ENCODE measurements around the gene IRF6. TPM values are rescaled to one million over a fixed set of nuclear protein-coding genes. Genes with fewer than 3 reads are reported as not detected.

Gene IRF6
- total and polyA plus RNA-seq, 2 donors (not counting 1 experiment from before 2014, with no cell fraction given): 0.18 to 1.1 TPM

DNA sequence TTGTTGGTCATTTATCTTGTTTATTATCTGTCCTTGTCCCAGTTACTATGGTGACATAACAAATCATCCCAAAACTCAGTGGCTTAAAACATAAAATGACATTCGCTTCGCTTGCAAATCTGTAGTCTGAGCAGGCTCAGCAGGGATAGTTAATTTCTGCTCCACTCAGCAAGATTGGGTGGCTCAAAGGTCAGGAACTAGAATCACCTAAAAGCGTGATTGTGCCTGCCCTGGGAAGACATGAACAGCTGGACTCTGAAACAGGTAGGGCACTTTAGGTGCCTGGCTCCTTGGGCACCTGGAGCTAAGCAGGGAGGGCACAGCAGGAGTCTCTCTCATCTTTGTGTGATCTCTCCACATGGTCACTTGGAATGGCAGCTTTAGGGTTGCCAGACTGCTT lies 64.7 kb downstream of the IRF6 start:
- Histone ChIP-seq H3K27ac (ENCODE audit: low read length in 2 of 2) (no peak overlapping the region), H3K4me2 (replicated peaks; ENCODE audit: low read depth, low read length, poor library complexity, severe bottlenecking) (no peak overlapping the region), H3K79me2 (ENCODE audit: control insufficient read depth, insufficient read depth, low read length) (no peaks in the 10 kb centered on the region), H3K4me3 (ENCODE audit: control extremely low read depth in 1 of 5, extremely low read depth in 1 of 5, insufficient read depth in 1 of 5, low read depth in 2 of 5, low read length in 4 of 5) (no peak overlapping the region), H3K27me3 (replicated peaks in 1 of 4; ENCODE audit: control extremely low read depth in 1 of 4, control insufficient read depth in 3 of 4, insufficient read depth in 4 of 4, low read length in 3 of 4) (no peaks in the 10 kb centered on the region), H2AFZ (ENCODE audit: insufficient read depth, low read depth, low read length, poor library complexity, severe bottlenecking) (no peak overlapping the region), H3K36me3 (replicated peaks in 1 of 2; ENCODE audit: control extremely low read depth in 1 of 2, control insufficient read depth in 1 of 2, extremely low read depth in 1 of 2, insufficient read depth in 2 of 2, low read length in 1 of 2) (no peaks in the 10 kb centered on the region), H3K4me1 (ENCODE audit: control insufficient read depth in 2 of 2, insufficient read depth in 2 of 2, low read length in 2 of 2) (no peaks in the 10 kb centered on the region), H3K9me3 (ENCODE audit: control extremely low read depth in 1 of 3, control insufficient read depth in 2 of 3, insufficient read depth in 1 of 3, low read length in 2 of 3) (no peaks in the 10 kb centered on the region), H4K20me1 (ENCODE audit: control insufficient read depth, insufficient read depth, low read length, poor library complexity, severe bottlenecking) (no peaks in the 10 kb centered on the region), H3K9ac (ENCODE audit: low read length) (no peak overlapping the region)
- Mint-ChIP-seq H3K9me3 (ENCODE audit: insufficient read depth) (no peaks in the 10 kb centered on the region), H3K4me3 (no peak overlapping the region), H3K4me1 (no peaks in the 10 kb centered on the region), H3K27me3 (no peaks in the 10 kb centered on the region), H3K27ac (no peak overlapping the region)
- ATAC-seq (ENCODE audit: low read depth): no peak
- CTCF ChIA-PET: no interaction called here
- POLR2A ChIA-PET: no interaction called here
- DNase-seq: no peak
- intact Hi-C loops (cut with micrococcal nuclease): no loop called here
- 97% methylated on average over 3 of the region's 3 CpGs for WGBS (ENCODE audit: insufficient coverage)
- TF ChIP-seq EZH2 (IDR thresholded peaks at IDR 0.05; ENCODE audit: borderline replicate concordance, insufficient read depth, low read depth, low read length, poor library complexity, severe bottlenecking) (no peak), CTCF (IDR thresholded peaks at IDR 0.05) (no peak)

GRCh38 chr1:209738270-209738669 lies 67.7 kb downstream of the IRF6 start:
- H3K4me1 ChIP-seq (ENCODE audit: control insufficient read depth in 2 of 2, insufficient read depth in 2 of 2, low read length in 2 of 2): no peaks in the 10 kb centered on the region
- no peaks in the 10 kb centered on the region for H3K9me3 ChIP-seq (ENCODE audit: control extremely low read depth in 1 of 3, control insufficient read depth in 2 of 3, insufficient read depth in 1 of 3, low read length in 2 of 3)
- H3K9ac ChIP-seq (ENCODE audit: low read length): no peak overlapping the region
- Mint-ChIP-seq H3K4me1 (no peaks in the 10 kb centered on the region), H3K27me3 (no peaks in the 10 kb centered on the region), H3K9me3 (ENCODE audit: insufficient read depth) (no peaks in the 10 kb centered on the region), H3K4me3 (no peak overlapping the region), H3K27ac (no peak overlapping the region)
- DNase-seq (no peak), ATAC-seq (ENCODE audit: low read depth) (no peak)
- no peak overlapping the region for H3K4me3 ChIP-seq (ENCODE audit: control extremely low read depth in 1 of 5, extremely low read depth in 1 of 5, insufficient read depth in 1 of 5, low read depth in 2 of 5, low read length in 4 of 5)
- no peak overlapping the region for H3K27ac ChIP-seq (ENCODE audit: low read length in 2 of 2)
- H3K79me2 ChIP-seq (ENCODE audit: control insufficient read depth, insufficient read depth, low read length): no peaks in the 10 kb centered on the region
- WGBS (ENCODE audit: insufficient coverage): no CpG with 5 or more reads among the region's 1 CpG
- peaks cover 0 to 3% (median 0%) of the 10 kb centered on the region in 4 experiments for H3K27me3 ChIP-seq (replicated peaks in 1 of 4; ENCODE audit: control extremely low read depth in 1 of 4, control insufficient read depth in 3 of 4, insufficient read depth in 4 of 4, low read length in 3 of 4)
- H3K36me3 ChIP-seq (replicated peaks in 1 of 2; ENCODE audit: control extremely low read depth in 1 of 2, control insufficient read depth in 1 of 2, extremely low read depth in 1 of 2, insufficient read depth in 2 of 2, low read length in 1 of 2): no peaks in the 10 kb centered on the region
- no peak overlapping the region for H2AFZ ChIP-seq (ENCODE audit: insufficient read depth, low read depth, low read length, poor library complexity, severe bottlenecking)
- no peak for TF ChIP-seq EZH2 (IDR thresholded peaks at IDR 0.05; ENCODE audit: borderline replicate concordance, insufficient read depth, low read depth, low read length, poor library complexity, severe bottlenecking)
- TF ChIP-seq CTCF (IDR thresholded peaks at IDR 0.05): no peak
- H4K20me1 ChIP-seq (ENCODE audit: control insufficient read depth, insufficient read depth, low read length, poor library complexity, severe bottlenecking): no peaks in the 10 kb centered on the region
- ChIA-PET POLR2A (no interaction called here), CTCF (interaction anchor here (1.9 kb wide), 1 partner anchor 10 kb away, joined by 7 read pairs; no protein-coding TSS in a partner anchor)
- no peak overlapping the region for H3K4me2 ChIP-seq (replicated peaks; ENCODE audit: low read depth, low read length, poor library complexity, severe bottlenecking)
- intact Hi-C loops (cut with micrococcal nuclease): no loop called here

Measured in B cell (primary cell).